ENCODE data around the gene RPRD1B.

RPRD1B gene

GRCh38 chr20:38136421-38137245 is 103.1 kb downstream of the RPRD1B start:
- no peak for DNase-seq (ENCODE audit: low spot score)

GRCh38 chr20:38137441-38138037 is 104.0 kb downstream of the RPRD1B start:
- no peak for DNase-seq (ENCODE audit: low spot score)

GRCh38 chr20:38138086-38138778 is 104.7 kb downstream of the RPRD1B start:
- no peak for DNase-seq (ENCODE audit: low spot score)

- DNase-seq (ENCODE audit: low spot score): no peak
Measured at GRCh38 chr20:38139156-38139912, 105.8 kb downstream of the RPRD1B start.

- DNase-seq (ENCODE audit: low spot score): no peak
Measured at GRCh38 chr20:38139977-38140753, 106.6 kb downstream of the RPRD1B start.

GRCh38 chr20:38141204-38141888 is 107.8 kb downstream of the RPRD1B start:
- no peak for DNase-seq (ENCODE audit: low spot score)
